H1 (cell line): Measurements from ENCODE around the gene KLK1. TPM values are rescaled to one million over a fixed set of nuclear protein-coding genes. Genes with fewer than 3 reads are reported as not detected.
A peak's percentile ranks its signal among the peaks of the same experiment; 100 is the strongest.

ENCODE experiments used
- CTCF ChIA-PET: fragments of 300-600 bp; sonication (Branson Sonifier 250); formaldehyde crosslinking; loops from one replicate; lab custom pipeline; 2021; ENCODE audit not compliant: partially characterized antibody; lab: Charles Lee
- POLR2A ChIA-PET: fragments of 300-600 bp; sonication (Branson Sonifier 250); formaldehyde crosslinking; loops from one replicate; lab custom pipeline; 2021; ENCODE audit warnings: inconsistent platforms; ENCODE audit not compliant: partially characterized antibody; lab: Charles Lee
- DNase-seq, 2 experiments: peaks; one replicate each; pipeline versions ENCODE4 v3.0.0 to v3.0.0-alpha.2; 2010 to 2022; ENCODE audit warnings: low spot score in 2 of 2, low read depth in 1 of 2, mixed read lengths in 1 of 2
- FAIRE-seq: peaks from 2 replicates; lab custom pipeline; 2011; peaks lifted over from hg19 to GRCh38; lab: Jason Lieb, UNC
- H2AFZ ChIP-seq: 2 replicates; pipeline ENCODE4 v1.8.1; 2012; ENCODE audit warnings: low read length, inconsistent platforms
- H2AK5ac ChIP-seq: 2 replicates; pipeline ENCODE4 v1.6.1; 2013; ENCODE audit warnings: low read depth, low read length
- H2BK120ac ChIP-seq: replicated peaks from 2 replicates; pipeline ENCODE3; 2013; ENCODE audit warnings: low read depth, low read length, inconsistent platforms
- H2BK12ac ChIP-seq: 2 replicates; pipeline ENCODE4 v1.6.1; 2013; ENCODE audit warnings: low read depth, low read length
- H2BK15ac ChIP-seq: 2 replicates; pipeline ENCODE4 v1.6.1; 2013; ENCODE audit warnings: low read length
- H2BK20ac ChIP-seq: 2 replicates; pipeline ENCODE4 v1.6.1; 2013; ENCODE audit warnings: low read length
- H2BK5ac ChIP-seq: 2 replicates; pipeline ENCODE4 v1.6.1; 2013; ENCODE audit warnings: low read depth, low read length
- H3K14ac ChIP-seq: 2 replicates; pipeline ENCODE4 v1.6.1; 2013; ENCODE audit warnings: inconsistent platforms; ENCODE audit not compliant: insufficient read length
- H3K18ac ChIP-seq: 2 replicates; pipeline ENCODE4 v1.6.1; 2013; ENCODE audit warnings: low read length; ENCODE audit errors: extremely low read depth
- H3K23ac ChIP-seq: 2 replicates; pipeline ENCODE4 v1.6.1; 2013; ENCODE audit warnings: inconsistent platforms; ENCODE audit not compliant: insufficient read length
- H3K23me2 ChIP-seq: 2 replicates; pipeline ENCODE4 v1.6.1; 2013; ENCODE audit warnings: low read depth, low read length
- H3K27ac ChIP-seq: 2 replicates; pipeline ENCODE4 v1.6.1; 2011; ENCODE audit warnings: low read depth, low read length, inconsistent platforms
- H3K27me3 ChIP-seq, 4 experiments: replicated peaks in 1 of 4; 1 replicate in 1 of 4; 2 replicates in 3 of 4; pipeline versions ENCODE4 v1.6.1 to v1.8.1; 2011 to 2013; ENCODE audit warnings: low read length in 3 of 4, mild to moderate bottlenecking in 3 of 4, inconsistent platforms in 2 of 4, mixed read lengths in 2 of 4, moderate library complexity in 1 of 4; ENCODE audit not compliant: control insufficient read depth in 3 of 4, insufficient read depth in 3 of 4; ENCODE audit errors: extremely low read depth in 1 of 4
- H3K36me3 ChIP-seq, 4 experiments: 2 replicates each; pipeline versions ENCODE4 v1.6.1 to v1.8.1; 2011 to 2013; ENCODE audit warnings: mild to moderate bottlenecking in 4 of 4, low read length in 3 of 4, moderate library complexity in 2 of 4, control low read depth in 1 of 4, inconsistent platforms in 1 of 4; ENCODE audit not compliant: insufficient read depth in 4 of 4, control insufficient read depth in 2 of 4
- H3K4ac ChIP-seq: replicated peaks from 2 replicates; pipeline ENCODE3; 2013; ENCODE audit warnings: low read length, low read depth, mixed read lengths, inconsistent platforms; ENCODE audit not compliant: insufficient read length
- H3K4me1 ChIP-seq, 4 experiments: replicated peaks in 1 of 4; 1 replicate in 1 of 4; 2 replicates in 3 of 4; pipeline versions ENCODE4 v1.6.1 to v1.8.1; 2011 to 2013; ENCODE audit warnings: low read length in 3 of 4, inconsistent platforms in 2 of 4, mixed read lengths in 1 of 4; ENCODE audit not compliant: insufficient read depth in 4 of 4, control insufficient read depth in 3 of 4
- H3K4me2 ChIP-seq, 2 experiments: 2 replicates each; pipeline versions ENCODE4 v1.6.1 to v1.8.1; 2011 to 2013; ENCODE audit warnings: low read depth in 2 of 2, low read length in 2 of 2, control low read depth in 1 of 2, inconsistent platforms in 1 of 2, mild to moderate bottlenecking in 1 of 2; ENCODE audit not compliant: insufficient read depth in 1 of 2
- H3K4me3 ChIP-seq, 4 experiments: fragments of 200-600, 300-600 bp in 1 of 4; sonication (generic), shearing (Covaris generic), sonication (Bioruptor Twin) in 1 of 4; 2 replicates each; pipeline versions ENCODE4 v1.5.1 to v1.8.1; 2011 to 2016; ENCODE audit warnings: low read length in 4 of 4, low read depth in 3 of 4, control low read depth in 2 of 4, inconsistent platforms in 2 of 4, mild to moderate bottlenecking in 2 of 4, mixed read lengths in 1 of 4, moderate library complexity in 1 of 4; ENCODE audit not compliant: insufficient read depth in 2 of 4; ENCODE audit errors: extremely low read depth in 1 of 4
- H3K56ac ChIP-seq: replicated peaks from 2 replicates; pipeline ENCODE3; 2013; ENCODE audit warnings: low read depth, mild to moderate bottlenecking, mixed read lengths, low read length, inconsistent platforms; ENCODE audit not compliant: insufficient read length
- H3K79me1 ChIP-seq: 2 replicates; pipeline ENCODE4 v1.6.1; 2013; ENCODE audit warnings: low read depth, low read length, control low read depth
- H3K79me2 ChIP-seq, 2 experiments: 2 replicates each; pipeline versions ENCODE4 v1.6.1 to v1.8.1; 2012 to 2013; ENCODE audit warnings: low read length in 2 of 2, mild to moderate bottlenecking in 2 of 2, inconsistent platforms in 1 of 2; ENCODE audit not compliant: insufficient read depth in 2 of 2, control insufficient read depth in 1 of 2
- H3K9ac ChIP-seq, 4 experiments: replicated peaks in 1 of 4; 1 replicate in 1 of 4; 2 replicates in 3 of 4; pipeline versions ENCODE4 v1.6.1 to v1.8.1; 2011 to 2013; ENCODE audit warnings: low read depth in 3 of 4, low read length in 3 of 4, control low read depth in 2 of 4, mild to moderate bottlenecking in 2 of 4, moderate library complexity in 2 of 4, inconsistent platforms in 1 of 4; ENCODE audit errors: extremely low read depth in 1 of 4
- H3K9me3 ChIP-seq, 2 experiments: 2 replicates each; pipeline versions ENCODE4 v1.6.1 to v1.8.1; 2012 to 2013; ENCODE audit warnings: mild to moderate bottlenecking in 2 of 2, moderate library complexity in 2 of 2, control low read depth in 1 of 2, inconsistent platforms in 1 of 2, low read depth in 1 of 2, low read length in 1 of 2, mixed read lengths in 1 of 2; ENCODE audit not compliant: insufficient read depth in 2 of 2
- H4K20me1 ChIP-seq, 2 experiments: replicated peaks in 1 of 2; 2 replicates each; pipeline versions ENCODE3 to v1.8.1; 2011 to 2013; ENCODE audit warnings: inconsistent platforms in 2 of 2, low read length in 2 of 2, mild to moderate bottlenecking in 1 of 2; ENCODE audit not compliant: insufficient read depth in 2 of 2, control insufficient read depth in 1 of 2
- H4K5ac ChIP-seq: 2 replicates; pipeline ENCODE4 v1.6.1; 2013; ENCODE audit warnings: low read length, low read depth, mixed read lengths, inconsistent platforms; ENCODE audit not compliant: insufficient read length
- H4K8ac ChIP-seq: 2 replicates; pipeline ENCODE4 v1.8.0; 2013; ENCODE audit warnings: mild to moderate bottlenecking, moderate library complexity, low read length, inconsistent platforms; ENCODE audit not compliant: insufficient read depth; ENCODE audit errors: extremely low read depth
- H4K91ac ChIP-seq: replicated peaks from 2 replicates; pipeline ENCODE3; 2013; ENCODE audit warnings: low read length, mixed read lengths, inconsistent platforms; ENCODE audit not compliant: insufficient read length
- BACH1 ChIP-seq: IDR thresholded peaks from 2 replicates; pipeline ENCODE4 v1.6.1; 2012; ENCODE audit warnings: low read length, improper control_type of control experiment
- BRCA1 ChIP-seq: IDR thresholded peaks from 2 replicates; pipeline ENCODE4 v1.6.1; 2012; ENCODE audit warnings: low read depth, low read length, improper control_type of control experiment
- CHD2 ChIP-seq: IDR thresholded peaks from 2 replicates; pipeline ENCODE4 v1.6.1; 2012; ENCODE audit warnings: low read length, improper control_type of control experiment
- EZH2 ChIP-seq: fragments of 200-600 bp; sonication (generic); IDR thresholded peaks from 2 replicates; pipeline ENCODE4 v1.7.1; 2012; ENCODE audit warnings: low read depth, mild to moderate bottlenecking, moderate library complexity, low read length, inconsistent platforms; ENCODE audit not compliant: severe bottlenecking
- FOSL1 ChIP-seq: IDR thresholded peaks from 2 replicates; pipeline ENCODE4 v1.6.1; 2011; ENCODE audit warnings: mild to moderate bottlenecking, low read depth, low read length, moderate library complexity; ENCODE audit not compliant: insufficient read depth
- KDM4A ChIP-seq: IDR thresholded peaks from one replicate; pipeline ENCODE4 v1.7.1; 2012; ENCODE audit warnings: low read depth, mild to moderate bottlenecking, moderate library complexity, low read length, inconsistent platforms; ENCODE audit not compliant: severe bottlenecking
- NANOG ChIP-seq: IDR thresholded peaks from 2 replicates; pipeline ENCODE4 v1.6.1; 2011; ENCODE audit warnings: low read length, low read depth, mild to moderate bottlenecking, inconsistent platforms; ENCODE audit not compliant: insufficient read depth, poor library complexity, severe bottlenecking
- POLR2AphosphoS5 ChIP-seq: IDR thresholded peaks from 2 replicates; pipeline ENCODE4 v1.6.1; 2011; ENCODE audit warnings: low read depth, low read length
- RXRA ChIP-seq: IDR thresholded peaks from 2 replicates; pipeline ENCODE4 v1.6.1; 2011; ENCODE audit warnings: low read depth, mild to moderate bottlenecking, low read length, moderate library complexity; ENCODE audit not compliant: insufficient read depth
- SP2 ChIP-seq: IDR thresholded peaks from 2 replicates; pipeline ENCODE4 v1.6.1; 2012; ENCODE audit warnings: mild to moderate bottlenecking, low read length, inconsistent platforms
- TAF7 ChIP-seq: optimal IDR thresholded peaks from 2 replicates; pipeline ENCODE3; 2011; ENCODE audit warnings: low read depth, mild to moderate bottlenecking, inconsistent platforms, low read length, moderate library complexity, borderline replicate concordance
- YY1 ChIP-seq: IDR thresholded peaks from 2 replicates; pipeline ENCODE4 v1.6.1; 2011; ENCODE audit warnings: low read depth, mild to moderate bottlenecking, low read length
- WGBS, 2 experiments: shearing (Covaris generic) in 1 of 2; methylation state at CpG; one replicate each; pipeline versions ENCODE4 v1.1.6 to v1.1.7; 2013 to 2015; ENCODE audit warnings: low lambda C conversion rate in 2 of 2, mixed read lengths in 2 of 2, inconsistent platforms in 1 of 2, low coverage in 1 of 2, missing lambda C conversion rate in 1 of 2; ENCODE audit not compliant: insufficient replicate concordance in 2 of 2, insufficient coverage in 1 of 2, insufficient read length in 1 of 2; ENCODE audit errors: extremely low coverage in 1 of 2, missing lambda C conversion rate in 1 of 2; 5-methylcytosine and 5-hydroxymethylcytosine counted together
- polyA plus RNA-seq, 7 experiments: library from polyadenylated mRNA; depleted of rRNA in 3 of 7; stranded (reverse) in 5 of 7; unstranded in 2 of 7; fragments of >200 nt in 5 of 7; fragments of 200-250 nt in 2 of 7; gene quantifications; 1 replicate in 5 of 7; 2 replicates in 1 of 7; 4 replicates in 1 of 7; pipeline versions ENCODE4 v1.2.1 to v1.2.3, GENCODE V29; 2011 to 2013; ENCODE audit warnings: missing spikeins in 2 of 7, mixed read lengths in 2 of 7
- total RNA-seq: library from RNA; stranded (reverse); fragmentation: NEBNext Ultra II Directional; extraction: Animal tissue kit (Norgen Biotek cat#: 25700); gene quantifications from 2 replicates; pipeline ENCODE4 v1.2.1, GENCODE V29; 2021

The KLK1 gene
- total and polyA plus RNA-seq, 2 of the 8 experiments (the other 6 are each of a cell fraction or from before 2014, with no cell fraction given), result 3.4 to 4.0 TPM

GRCh38 chr19:50770888-50771287 is 52.7 kb downstream of the KLK1 start:
- no peak overlapping the region for H4K91ac ChIP-seq
- no peak overlapping the region for H2AFZ ChIP-seq
- no peak overlapping the region for H2BK20ac ChIP-seq
- H4K8ac ChIP-seq, result no peak overlapping the region
- TF ChIP-seq BRCA1 (no peak), FOSL1 (no peak), RXRA (no peak), POLR2AphosphoS5 (no peak), TAF7 (no peak), NANOG (no peak), SP2 (no peak), BACH1 (no peak), KDM4A (no peak), EZH2 (no peak), CHD2 (no peak), YY1 (no peak)
- no peak overlapping the region for H3K14ac ChIP-seq
- no peak overlapping the region for H3K56ac ChIP-seq
- H2BK5ac ChIP-seq, result no peak overlapping the region
- CTCF ChIA-PET, result interaction anchor here (1.0 kb wide), 2 partner anchors 46 to 49 kb away, joined by 3 read pairs; no protein-coding TSS in a partner anchor
- no peak overlapping the region for H4K5ac ChIP-seq
- POLR2A ChIA-PET, result interaction anchor here (1.6 kb wide), 1 partner anchor 15 kb away, joined by 3 read pairs; no protein-coding TSS in a partner anchor
- H2BK12ac ChIP-seq, result no peak overlapping the region
- no peaks in the 10 kb centered on the region for H3K4me1 ChIP-seq
- H2AK5ac ChIP-seq, result no peak overlapping the region
- 81% methylated on average over 13 of the region's 13 CpGs; no CpG with 5 or more reads in 1 of the 2 experiments for WGBS, 2 experiments
- no peak overlapping the region for H3K4me3 ChIP-seq
- no peaks in the 10 kb centered on the region for H4K20me1 ChIP-seq
- H3K79me1 ChIP-seq, result no peaks in the 10 kb centered on the region
- no peaks in the 10 kb centered on the region for H3K23me2 ChIP-seq
- H3K23ac ChIP-seq, result no peak overlapping the region
- no peak for FAIRE-seq
- H3K9me3 ChIP-seq, result no peaks in the 10 kb centered on the region; a peak in 1 of 4 replicates
- H2BK120ac ChIP-seq, result no peak overlapping the region
- no peak overlapping the region for H3K4me2 ChIP-seq
- no peak overlapping the region for H3K27ac ChIP-seq
- peaks cover 0 to 13% (median 3%) of the 10 kb centered on the region in 4 experiments; a peak in 5 of 7 replicates for H3K27me3 ChIP-seq
- H3K79me2 ChIP-seq, result no peaks in the 10 kb centered on the region
- H3K18ac ChIP-seq, result no peak overlapping the region
- no peak overlapping the region for H3K4ac ChIP-seq
- no peaks in the 10 kb centered on the region for H3K36me3 ChIP-seq
- 0 out of 2 replicates have a peak overlapping the region, but pooled peaks have one; percentile 9 for H2BK15ac ChIP-seq
- H3K9ac ChIP-seq, result no peak overlapping the region
- no peak for DNase-seq
